Measurements from ENCODE around the gene FADD. TPM values are rescaled to one million over a fixed set of nuclear protein-coding genes. Genes with fewer than 3 reads are reported as not detected.

Gene FADD
- total RNA-seq, 2 donors from 2014 or later = 36.6 to 37.7 TPM

GRCh38 chr11:70203751-70204465 is 812 bp downstream of the FADD start:
- H3K27ac ChIP-seq = peak overlapping the region; percentile 98
- no peak for TF ChIP-seq CTCF (IDR thresholded peaks at IDR 0.05)
- H3K36me3 ChIP-seq = peaks cover 6% of the 10 kb centered on the region
- peaks cover 11% of the 10 kb centered on the region for H3K4me1 ChIP-seq
- H3K27me3 ChIP-seq = no peaks in the 10 kb centered on the region
- intact Hi-C loops (cut with DNase I) = no loop called here
- H3K9me3 ChIP-seq = no peaks in the 10 kb centered on the region
- H3K9ac ChIP-seq (ENCODE audit: low read depth in 2 of 2, low read length in 2 of 2) = peak overlapping the region; percentile 95 to 97
- DNase-seq = peak; percentile 92
- peak overlapping the region; percentile 92 for H3K4me3 ChIP-seq

GRCh38 chr11:70204466-70204799 is 1.3 kb downstream of the FADD start:
- Histone ChIP-seq H3K4me1 (peaks cover 11% of the 10 kb centered on the region), H3K36me3 (peaks cover 6% of the 10 kb centered on the region), H3K9me3 (no peaks in the 10 kb centered on the region), H3K4me3 (peak overlapping the region; percentile 92), H3K27me3 (no peaks in the 10 kb centered on the region), H3K9ac (ENCODE audit: low read depth in 2 of 2, low read length in 2 of 2) (peak overlapping the region; percentile 95 to 97), H3K27ac (peak overlapping the region; percentile 98)
- DNase-seq = no peak
- no peak for TF ChIP-seq CTCF (IDR thresholded peaks at IDR 0.05)
- intact Hi-C loops (cut with DNase I) = no loop called here

- Histone ChIP-seq H3K4me3 (no peak overlapping the region), H3K27me3 (no peaks in the 10 kb centered on the region), H3K27ac (no peak overlapping the region), H3K9me3 (no peaks in the 10 kb centered on the region), H3K4me1 (peaks cover 11% of the 10 kb centered on the region), H3K9ac (ENCODE audit: low read depth in 2 of 2, low read length in 2 of 2) (peak overlapping the region in 1 of 2 donors; percentile 97), H3K36me3 (peaks cover 6% of the 10 kb centered on the region)
- no peak for TF ChIP-seq CTCF (IDR thresholded peaks at IDR 0.05)
- intact Hi-C loops (cut with DNase I) = loop anchor here (5.0 kb wide), 1 partner anchor 62 kb away; no protein-coding TSS in a partner anchor
- DNase-seq = no peak
These were observed 2.1 kb downstream of the FADD start for GRCh38 chr11:70205049-70205725.

GRCh38 chr11:70205766-70206165 is 2.7 kb downstream of the FADD start:
- Histone ChIP-seq H3K4me3 (no peak overlapping the region), H3K36me3 (peaks cover 6% of the 10 kb centered on the region), H3K27ac (no peak overlapping the region), H3K4me1 (peaks cover 11% of the 10 kb centered on the region), H3K9ac (ENCODE audit: low read depth in 2 of 2, low read length in 2 of 2) (no peak overlapping the region), H3K27me3 (no peaks in the 10 kb centered on the region), H3K9me3 (no peaks in the 10 kb centered on the region)
- DNase-seq = no peak
- intact Hi-C loops (cut with DNase I) = loop anchor here (5.0 kb wide), 1 partner anchor 62 kb away; no protein-coding TSS in a partner anchor
- no peak for TF ChIP-seq CTCF (IDR thresholded peaks at IDR 0.05)

GRCh38 chr11:70206226-70206981 is 3.3 kb downstream of the FADD start:
- no peaks in the 10 kb centered on the region for H3K9me3 ChIP-seq
- intact Hi-C loops (cut with DNase I) = loop anchor here (5.0 kb wide), 1 partner anchor 61 kb away; no protein-coding TSS in a partner anchor
- H3K4me1 ChIP-seq = peaks cover 11% of the 10 kb centered on the region
- TF ChIP-seq CTCF (IDR thresholded peaks at IDR 0.05) = no peak
- H3K9ac ChIP-seq (ENCODE audit: low read depth in 2 of 2, low read length in 2 of 2) = no peak overlapping the region
- no peak overlapping the region for H3K4me3 ChIP-seq
- no peak for DNase-seq
- no peaks in the 10 kb centered on the region for H3K27me3 ChIP-seq
- H3K27ac ChIP-seq = no peak overlapping the region
- peaks cover 6% of the 10 kb centered on the region for H3K36me3 ChIP-seq
